Aorta (tissue), 5 donors: Measurements from ENCODE around the gene C21orf58. TPM values are rescaled to one million over a fixed set of nuclear protein-coding genes. Genes with fewer than 3 reads are reported as not detected.

Experiments used
- ATAC-seq: fragments of 200-7000 bp; cut with Tn5 transposase; one replicate; pipeline ENCODE4 v1.9.1; 2022; ENCODE audit warnings: moderate library complexity; ENCODE audit not compliant: low FRiP score
- DNase-seq, 2 donors: peaks; one replicate each; pipeline ENCODE4 v3.0.0-alpha.2; 2020
- H3K27ac ChIP-seq, 2 donors: one replicate each; pipeline ENCODE4 v1.5.1; 2013; ENCODE audit warnings: low read length in 2 of 2, mild to moderate bottlenecking in 2 of 2, moderate library complexity in 2 of 2, control low read depth in 1 of 2, inconsistent platforms in 1 of 2, low read depth in 1 of 2
- H3K27me3 ChIP-seq, 2 donors: one replicate each; pipeline ENCODE4 v1.6.1; 2013; ENCODE audit warnings: control low read depth in 1 of 2, low read length in 1 of 2, mild to moderate bottlenecking in 1 of 2, moderate library complexity in 1 of 2; ENCODE audit not compliant: insufficient read depth in 2 of 2, control insufficient read depth in 1 of 2
- H3K36me3 ChIP-seq, 2 donors: one replicate each; pipeline ENCODE4 v1.6.1; 2013; ENCODE audit warnings: control low read depth in 1 of 2, low read length in 1 of 2, mild to moderate bottlenecking in 1 of 2; ENCODE audit not compliant: insufficient read depth in 2 of 2, control insufficient read depth in 1 of 2
- H3K4me1 ChIP-seq, 2 donors: one replicate each; pipeline ENCODE4 v1.6.1; 2013; ENCODE audit warnings: low read length in 2 of 2, control low read depth in 1 of 2, mild to moderate bottlenecking in 1 of 2, moderate library complexity in 1 of 2; ENCODE audit not compliant: insufficient read depth in 2 of 2, control insufficient read depth in 1 of 2
- H3K4me3 ChIP-seq, 2 donors: one replicate each; pipeline ENCODE4 v1.5.1; 2013; ENCODE audit warnings: low read length in 2 of 2, control low read depth in 1 of 2, mild to moderate bottlenecking in 1 of 2
- H3K9me3 ChIP-seq: one replicate; pipeline ENCODE4 v1.6.1; 2013; ENCODE audit warnings: mild to moderate bottlenecking, low read length; ENCODE audit not compliant: control insufficient read depth
- WGBS, 2 donors: extraction: QIAGEN DNeasy Blood & Tissue Kit; methylation state at CpG; one replicate each; pipeline ENCODE4 v1.1.7; 2013; 5-methylcytosine and 5-hydroxymethylcytosine counted together
- intact Hi-C, 2 donors: fragments of 100-400 bp; cut with DNase I; formaldehyde crosslinking; loops; one replicate each; pipeline versions ENCODE4 v1.14.2 to v1.15.0; 2022
- polyA plus RNA-seq, 2 donors: library from polyadenylated mRNA; stranded (reverse); fragments of 200-250 nt; gene quantifications; one replicate each; pipeline ENCODE4 v1.2.3, GENCODE V29; 2013
- total RNA-seq, 2 donors: library from RNA; stranded (reverse); fragmentation: NEBNext Ultra II Directional; extraction: Animal tissue kit (Norgen Biotek cat#: 25700); gene quantifications; one replicate each; pipeline ENCODE4 v1.2.1, GENCODE V29; 2021
- donor health status: healthy with polysubstance abuse.
- donor health status: Bipolar disorder and iron deficiency.
- donor health status: DM: no; HTN: no; CAD: no.
- donor health status: DM: no; HTN: no; CAD: no.
- donor health status: DM: yes; HTN: yes; CAD: no.

C21orf58 gene
- total and polyA plus RNA-seq, 4 donors = 0.38 to 3.7 (median 1.7) TPM

GRCh38 chr21:46349134-46349760 lies 25.6 kb upstream of the C21orf58 start:
- H3K9me3 ChIP-seq = no peaks in the 10 kb centered on the region
- DNase-seq = peak in 1 of 2 donors; percentile 16
- no peak overlapping the region for H3K27ac ChIP-seq
- ATAC-seq = no peak
- intact Hi-C loops = no loop called here
- peaks cover 0 to 20% of the 10 kb centered on the region in 2 donors for H3K36me3 ChIP-seq
- 93 to 94% methylated on average over 17 of the region's 17 CpGs for WGBS, 2 donors
- no peaks in the 10 kb centered on the region for H3K27me3 ChIP-seq
- H3K4me1 ChIP-seq = no peaks in the 10 kb centered on the region
- no peak overlapping the region for H3K4me3 ChIP-seq

- H3K27me3 ChIP-seq = no peaks in the 10 kb centered on the region
- ATAC-seq (peak; percentile 6), DNase-seq (peak; percentile 84 to 87)
- 57 to 69% methylated on average over 12 of the region's 12 CpGs for WGBS, 2 donors
- H3K9me3 ChIP-seq = no peaks in the 10 kb centered on the region
- H3K4me3 ChIP-seq = no peak overlapping the region
- no peak overlapping the region for H3K27ac ChIP-seq
- peaks cover 0 to 16% of the 10 kb centered on the region in 2 donors for H3K36me3 ChIP-seq
- H3K4me1 ChIP-seq = no peaks in the 10 kb centered on the region
- intact Hi-C loops = no loop called here
Measured at GRCh38 chr21:46347791-46348381, 24.2 kb upstream of the C21orf58 start.

GRCh38 chr21:46347203-46347550 lies 23.5 kb upstream of the C21orf58 start:
- Histone ChIP-seq H3K36me3 (peaks cover 0 to 13% of the 10 kb centered on the region in 2 donors), H3K4me1 (no peaks in the 10 kb centered on the region), H3K27ac (no peak overlapping the region), H3K4me3 (no peak overlapping the region), H3K9me3 (no peaks in the 10 kb centered on the region), H3K27me3 (no peaks in the 10 kb centered on the region)
- WGBS, 2 donors = 69 to 76% methylated on average over 10 of the region's 10 CpGs
- peak; percentile 6 to 32 for DNase-seq
- ATAC-seq = no peak
- intact Hi-C loops = no loop called here

- no peak overlapping the region for H3K27ac ChIP-seq
- no peak overlapping the region for H3K4me3 ChIP-seq
- intact Hi-C loops = no loop called here
- WGBS, 2 donors = 93 to 94% methylated on average over 32 to 34 of the region's 34 CpGs
- no peaks in the 10 kb centered on the region for H3K4me1 ChIP-seq
- ATAC-seq = peak; percentile 58
- peak; percentile 33 to 66 for DNase-seq
- no peaks in the 10 kb centered on the region for H3K9me3 ChIP-seq
- H3K27me3 ChIP-seq = no peaks in the 10 kb centered on the region
- H3K36me3 ChIP-seq = peaks cover 0 to 13% of the 10 kb centered on the region in 2 donors
Measured at GRCh38 chr21:46346296-46347202, 22.9 kb upstream of the C21orf58 start.

- Histone ChIP-seq H3K9me3 (no peaks in the 10 kb centered on the region), H3K36me3 (peaks cover 0 to 13% of the 10 kb centered on the region in 2 donors)
Measured at GRCh38 chr21:46345861-46346260, 22.2 kb upstream of the C21orf58 start.

GRCh38 chr21:46344219-46344915 lies 20.7 kb upstream of the C21orf58 start:
- no peaks in the 10 kb centered on the region for H3K27me3 ChIP-seq
- no peak overlapping the region for H3K27ac ChIP-seq
- no peaks in the 10 kb centered on the region for H3K9me3 ChIP-seq
- DNase-seq = peak; percentile 38 to 71
- H3K36me3 ChIP-seq = peaks cover 0 to 12% of the 10 kb centered on the region in 2 donors
- no peak overlapping the region for H3K4me3 ChIP-seq
- no peaks in the 10 kb centered on the region for H3K4me1 ChIP-seq
- intact Hi-C loops = no loop called here
- no peak for ATAC-seq
- 96 to 98% methylated on average over 20 of the region's 20 CpGs for WGBS, 2 donors

More at GRCh38 chr21:46345861-46346260, 22.2 kb upstream of the C21orf58 start:
- Histone ChIP-seq H3K4me3 (no peak overlapping the region), H3K27ac (no peak overlapping the region), H3K4me1 (no peaks in the 10 kb centered on the region), H3K27me3 (no peaks in the 10 kb centered on the region)
- intact Hi-C loops = no loop called here
- ATAC-seq (no peak), DNase-seq (peak in 1 of 2 donors; percentile 52)
- WGBS, 2 donors = 89 to 92% methylated on average over 14 of the region's 14 CpGs

- Histone ChIP-seq H3K27me3 (no peaks in the 10 kb centered on the region), H3K36me3 (peaks cover 0 to 6% of the 10 kb centered on the region in 2 donors), H3K9me3 (no peaks in the 10 kb centered on the region), H3K4me3 (no peak overlapping the region), H3K4me1 (no peaks in the 10 kb centered on the region), H3K27ac (no peak overlapping the region)
- ATAC-seq (no peak), DNase-seq (peak; percentile 19 to 35)
- WGBS, 2 donors = 74 to 76% methylated on average over 8 of the region's 8 CpGs
- intact Hi-C loops = no loop called here
Measured at GRCh38 chr21:46340998-46341397, 17.3 kb upstream of the C21orf58 start.

GRCh38 chr21:46336603-46337002 lies 12.9 kb upstream of the C21orf58 start:
- peak; percentile 5 to 38 for DNase-seq
- no peaks in the 10 kb centered on the region for H3K9me3 ChIP-seq
- WGBS, 2 donors = 90 to 94% methylated on average over 3 of the region's 3 CpGs

More at GRCh38 chr21:46336603-46337002, 12.9 kb upstream of the C21orf58 start:
- ATAC-seq = no peak
- Histone ChIP-seq H3K4me1 (no peaks in the 10 kb centered on the region), H3K27me3 (no peaks in the 10 kb centered on the region), H3K36me3 (peaks cover 3 to 4% of the 10 kb centered on the region in 2 donors), H3K4me3 (no peak overlapping the region), H3K27ac (no peak overlapping the region)
- intact Hi-C loops = no loop called here
